Measurements from ENCODE around the gene EPHB1. TPM values are rescaled to one million over a fixed set of nuclear protein-coding genes. Genes with fewer than 3 reads are reported as not detected.

Gene EPHB1
- total RNA-seq, 1 experiment from 2014 or later = 2.5 TPM

- no peaks in the 10 kb centered on the region for H3K4me1 ChIP-seq
- no peak overlapping the region for H3K4me3 ChIP-seq
- H3K27me3 ChIP-seq = no peaks in the 10 kb centered on the region
- no peaks in the 10 kb centered on the region for H3K9me3 ChIP-seq (replicated peaks)
- no peak overlapping the region for H3K27ac ChIP-seq
- no peak for DNase-seq
- H3K36me3 ChIP-seq = no peaks in the 10 kb centered on the region
These were observed 340.4 kb downstream of the EPHB1 start for GRCh38 chr3:135135445-135135844.

GRCh38 chr3:135136361-135137100 is 341.5 kb downstream of the EPHB1 start:
- H3K9me3 ChIP-seq (replicated peaks) = no peaks in the 10 kb centered on the region
- no peak for DNase-seq
- no peaks in the 10 kb centered on the region for H3K36me3 ChIP-seq
- H3K4me3 ChIP-seq = no peak overlapping the region
- no peaks in the 10 kb centered on the region for H3K4me1 ChIP-seq
- no peaks in the 10 kb centered on the region for H3K27me3 ChIP-seq
- H3K27ac ChIP-seq = no peak overlapping the region

- Histone ChIP-seq H3K27ac (no peak overlapping the region), H3K4me1 (no peaks in the 10 kb centered on the region), H3K4me3 (no peak overlapping the region), H3K9me3 (replicated peaks) (no peaks in the 10 kb centered on the region), H3K36me3 (no peaks in the 10 kb centered on the region), H3K27me3 (no peaks in the 10 kb centered on the region)
- no peak for DNase-seq
These were observed 342.2 kb downstream of the EPHB1 start for GRCh38 chr3:135137296-135137695.

GRCh38 chr3:135138776-135139175 is 343.7 kb downstream of the EPHB1 start:
- Histone ChIP-seq H3K36me3 (no peaks in the 10 kb centered on the region), H3K4me1 (no peaks in the 10 kb centered on the region), H3K9me3 (replicated peaks) (no peaks in the 10 kb centered on the region), H3K27ac (no peak overlapping the region), H3K4me3 (no peak overlapping the region), H3K27me3 (no peaks in the 10 kb centered on the region)
- DNase-seq = no peak

GRCh38 chr3:135140591-135140990 is 345.5 kb downstream of the EPHB1 start:
- H3K4me1 ChIP-seq = no peaks in the 10 kb centered on the region
- H3K36me3 ChIP-seq = no peaks in the 10 kb centered on the region
- no peaks in the 10 kb centered on the region for H3K9me3 ChIP-seq (replicated peaks)
- H3K27ac ChIP-seq = no peak overlapping the region
- H3K27me3 ChIP-seq = no peaks in the 10 kb centered on the region
- no peak for DNase-seq
- no peak overlapping the region for H3K4me3 ChIP-seq

- no peak for DNase-seq
- H3K9me3 ChIP-seq (replicated peaks) = no peaks in the 10 kb centered on the region
- H3K27ac ChIP-seq = no peak overlapping the region
- no peaks in the 10 kb centered on the region for H3K36me3 ChIP-seq
- no peaks in the 10 kb centered on the region for H3K27me3 ChIP-seq
- H3K4me3 ChIP-seq = no peak overlapping the region
- no peaks in the 10 kb centered on the region for H3K4me1 ChIP-seq
These were observed 346.1 kb downstream of the EPHB1 start for GRCh38 chr3:135141160-135141559.

- H3K27ac ChIP-seq = no peak overlapping the region
- no peaks in the 10 kb centered on the region for H3K4me1 ChIP-seq
- no peaks in the 10 kb centered on the region for H3K27me3 ChIP-seq
- no peaks in the 10 kb centered on the region for H3K36me3 ChIP-seq
- no peak overlapping the region for H3K4me3 ChIP-seq
- no peak for DNase-seq
- H3K9me3 ChIP-seq (replicated peaks) = no peaks in the 10 kb centered on the region
These were observed 346.6 kb downstream of the EPHB1 start for GRCh38 chr3:135141672-135142071.

- Histone ChIP-seq H3K27me3 (no peaks in the 10 kb centered on the region), H3K9me3 (replicated peaks) (no peaks in the 10 kb centered on the region)
- no peak for DNase-seq
These were observed 347.5 kb downstream of the EPHB1 start for GRCh38 chr3:135142530-135142929.

GRCh38 chr3:135143474-135143873 is 348.4 kb downstream of the EPHB1 start:
- Histone ChIP-seq H3K4me1 (no peaks in the 10 kb centered on the region), H3K27ac (no peak overlapping the region)
- DNase-seq = no peak

More at GRCh38 chr3:135142530-135142929, 347.5 kb downstream of the EPHB1 start:
- Histone ChIP-seq H3K36me3 (no peaks in the 10 kb centered on the region), H3K4me1 (no peaks in the 10 kb centered on the region), H3K27ac (no peak overlapping the region), H3K4me3 (no peak overlapping the region)

GRCh38 chr3:135145581-135145980 is 350.5 kb downstream of the EPHB1 start:
- H3K4me1 ChIP-seq = no peaks in the 10 kb centered on the region
- H3K27ac ChIP-seq = no peak overlapping the region
- no peak overlapping the region for H3K4me3 ChIP-seq
- no peak for DNase-seq
- no peaks in the 10 kb centered on the region for H3K9me3 ChIP-seq (replicated peaks)
- H3K27me3 ChIP-seq = no peaks in the 10 kb centered on the region
- no peaks in the 10 kb centered on the region for H3K36me3 ChIP-seq

More at GRCh38 chr3:135143474-135143873, 348.4 kb downstream of the EPHB1 start:
- Histone ChIP-seq H3K27me3 (no peaks in the 10 kb centered on the region), H3K4me3 (no peak overlapping the region), H3K36me3 (no peaks in the 10 kb centered on the region), H3K9me3 (replicated peaks) (no peaks in the 10 kb centered on the region)

GRCh38 chr3:135147657-135148056 is 352.6 kb downstream of the EPHB1 start:
- no peak overlapping the region for H3K27ac ChIP-seq
- H3K4me1 ChIP-seq = no peaks in the 10 kb centered on the region
- no peak for DNase-seq
- no peaks in the 10 kb centered on the region for H3K36me3 ChIP-seq
- no peaks in the 10 kb centered on the region for H3K27me3 ChIP-seq
- H3K9me3 ChIP-seq (replicated peaks) = no peaks in the 10 kb centered on the region
- no peak overlapping the region for H3K4me3 ChIP-seq

GRCh38 chr3:135148398-135149020 is 353.4 kb downstream of the EPHB1 start:
- no peak overlapping the region for H3K27ac ChIP-seq
- no peaks in the 10 kb centered on the region for H3K27me3 ChIP-seq
- DNase-seq = no peak
- H3K9me3 ChIP-seq (replicated peaks) = no peaks in the 10 kb centered on the region
- H3K36me3 ChIP-seq = no peaks in the 10 kb centered on the region
- H3K4me1 ChIP-seq = no peaks in the 10 kb centered on the region
- no peak overlapping the region for H3K4me3 ChIP-seq

- DNase-seq = no peak
- no peaks in the 10 kb centered on the region for H3K27me3 ChIP-seq
- H3K4me1 ChIP-seq = no peaks in the 10 kb centered on the region
- no peaks in the 10 kb centered on the region for H3K9me3 ChIP-seq (replicated peaks)
- H3K27ac ChIP-seq = no peak overlapping the region
- H3K4me3 ChIP-seq = no peak overlapping the region
- H3K36me3 ChIP-seq = no peaks in the 10 kb centered on the region
These were observed 354.9 kb downstream of the EPHB1 start for GRCh38 chr3:135149707-135150681.

- Histone ChIP-seq H3K27ac (no peak overlapping the region), H3K4me3 (no peak overlapping the region), H3K36me3 (no peaks in the 10 kb centered on the region), H3K9me3 (replicated peaks) (no peaks in the 10 kb centered on the region), H3K4me1 (no peaks in the 10 kb centered on the region), H3K27me3 (no peaks in the 10 kb centered on the region)
- DNase-seq = no peak
These were observed 359.1 kb downstream of the EPHB1 start for GRCh38 chr3:135154186-135154585.

- Histone ChIP-seq H3K4me1 (no peaks in the 10 kb centered on the region), H3K36me3 (no peaks in the 10 kb centered on the region), H3K4me3 (no peak overlapping the region), H3K27ac (no peak overlapping the region), H3K9me3 (replicated peaks) (no peaks in the 10 kb centered on the region), H3K27me3 (no peaks in the 10 kb centered on the region)
- no peak for DNase-seq
These were observed 360.2 kb downstream of the EPHB1 start for GRCh38 chr3:135155228-135155627.

All from SJCRH30 (cell line).